HepG2 (cell line): ENCODE results near the gene ZDHHC7. TPM values are rescaled to one million over a fixed set of nuclear protein-coding genes. Genes with fewer than 3 reads are reported as not detected.

Source experiments
- DMAP1 ChIP-seq: IDR thresholded peaks from 2 replicates; pipeline ENCODE4 v1.6.1; 2016
- ETV6 ChIP-seq: sonication (generic); formaldehyde crosslinking; conservative IDR thresholded peaks from 2 replicates; pipeline ENCODE4 v1.4.0; 2020; ENCODE audit warnings: missing genetic modification reagents
- MXD3 ChIP-seq: IDR thresholded peaks from 2 replicates; pipeline ENCODE4 v1.6.1; 2016; ENCODE audit warnings: mild to moderate bottlenecking, missing biosample characterization, missing genetic modification reagents
- MXI1 ChIP-seq: IDR thresholded peaks from 3 replicates; pipeline ENCODE4 v1.6.1; 2012; ENCODE audit warnings: low read depth, low read length, inconsistent platforms, borderline replicate concordance
- MYC ChIP-seq: sonication (generic); formaldehyde crosslinking; IDR thresholded peaks from 2 replicates; pipeline ENCODE4 v1.9.0; 2021; ENCODE audit warnings: missing genetic modification reagents, borderline replicate concordance
- NPAS2 ChIP-seq: sonication (generic); formaldehyde crosslinking; IDR thresholded peaks from 2 replicates; pipeline ENCODE4 v1.8.0; 2022; ENCODE audit warnings: mild to moderate bottlenecking, missing genetic modification reagents, borderline replicate concordance
- ZNF276 ChIP-seq: sonication (generic); formaldehyde crosslinking; IDR thresholded peaks from 2 replicates; pipeline ENCODE4 v1.4.0; 2020; ENCODE audit warnings: mild to moderate bottlenecking, low read depth, missing genetic modification reagents
- ZNF609 ChIP-seq: sonication (generic); formaldehyde crosslinking; IDR thresholded peaks from 2 replicates; pipeline ENCODE4 v1.4.0; 2020; ENCODE audit warnings: mild to moderate bottlenecking, missing genetic modification reagents, borderline replicate concordance
- ZNF660 ChIP-seq: sonication (generic); formaldehyde crosslinking; IDR thresholded peaks from 2 replicates; pipeline ENCODE4 v1.5.1; 2020; ENCODE audit warnings: mild to moderate bottlenecking, low read depth, missing genetic modification reagents, borderline replicate concordance
- polyA plus RNA-seq, 8 experiments: library from polyadenylated mRNA; depleted of rRNA in 3 of 8; stranded (reverse) in 7 of 8; unstranded in 1 of 8; fragments of >200 nt; fragmentation: Illumina TruSeq in 4 of 8; extraction: Trizol in 4 of 8; gene quantifications; 2 replicates each; pipeline versions ENCODE4 v1.2.1 to v1.2.3, GENCODE V29; 2011 to 2016; ENCODE audit warnings: low read depth in 4 of 8, missing spikeins in 1 of 8, mixed read lengths in 1 of 8; ENCODE audit not compliant: insufficient read depth in 1 of 8
- total RNA-seq, 5 experiments: library from RNA; depleted of rRNA; stranded (reverse); fragments of >200 nt; fragmentation: Illumina TruSeq; extraction: Trizol; gene quantifications; 2 replicates each; pipeline ENCODE4 v1.2.3, GENCODE V29; 2016; ENCODE audit warnings: low read depth in 1 of 5
- TF ChIP-seq, protein P1 (sequence below): sonication (generic); formaldehyde crosslinking; IDR thresholded peaks from 2 replicates; pipeline ENCODE4 v1.4.0; 2020; ENCODE audit warnings: missing genetic modification reagents
- TF ChIP-seq, protein P2 (sequence below): sonication (generic); formaldehyde crosslinking; IDR thresholded peaks from 2 replicates; pipeline ENCODE4 v1.4.0; 2020; ENCODE audit warnings: mild to moderate bottlenecking, missing genetic modification reagents
- TF ChIP-seq, protein P3 (sequence below): sonication (generic); formaldehyde crosslinking; IDR thresholded peaks from 2 replicates; pipeline ENCODE4 v1.5.1; 2020; ENCODE audit warnings: mild to moderate bottlenecking, missing genetic modification reagents, borderline replicate concordance

ZDHHC7 gene
- total and polyA plus RNA-seq, 2 of the 13 experiments (the other 11 are each of a cell fraction or from before 2014, with no cell fraction given) = 46.8 to 67.6 TPM

DNA sequence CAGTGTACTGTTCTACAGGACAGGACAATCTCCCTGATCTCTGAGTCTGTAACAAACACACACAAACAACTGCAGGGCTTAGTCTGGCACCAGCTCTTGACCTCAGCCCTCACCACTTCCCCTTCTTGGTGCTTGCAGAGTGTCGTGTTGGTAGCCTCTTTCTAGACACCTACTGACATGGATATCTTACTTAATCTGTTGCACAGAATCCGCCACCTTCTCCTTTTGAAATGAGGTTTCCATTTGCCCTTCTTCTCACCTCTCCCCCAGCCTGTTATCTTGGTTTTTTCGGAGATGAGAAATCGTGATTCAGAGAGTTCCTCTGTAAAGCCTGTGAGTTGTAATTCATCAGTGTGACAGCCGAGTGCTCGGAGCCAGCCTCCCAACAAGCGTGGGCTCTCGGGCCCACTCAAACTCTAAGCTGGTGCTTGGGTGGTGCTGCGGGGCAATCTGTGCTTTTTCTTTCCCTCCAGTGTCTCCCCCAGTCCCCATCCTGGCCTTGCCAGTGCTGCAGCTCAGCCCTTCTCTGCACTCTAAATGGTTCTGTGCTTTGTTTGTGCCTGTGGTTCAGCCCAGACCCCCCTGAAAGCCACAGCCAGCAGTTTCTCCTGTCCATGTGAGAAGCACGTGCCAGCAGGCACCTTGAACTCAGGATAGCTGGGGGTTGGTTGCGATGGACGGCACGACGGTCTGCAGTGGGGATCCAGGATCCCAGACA is 44.3 kb upstream of the ZDHHC7 start (continued):
- TF ChIP-seq, protein P1, sequence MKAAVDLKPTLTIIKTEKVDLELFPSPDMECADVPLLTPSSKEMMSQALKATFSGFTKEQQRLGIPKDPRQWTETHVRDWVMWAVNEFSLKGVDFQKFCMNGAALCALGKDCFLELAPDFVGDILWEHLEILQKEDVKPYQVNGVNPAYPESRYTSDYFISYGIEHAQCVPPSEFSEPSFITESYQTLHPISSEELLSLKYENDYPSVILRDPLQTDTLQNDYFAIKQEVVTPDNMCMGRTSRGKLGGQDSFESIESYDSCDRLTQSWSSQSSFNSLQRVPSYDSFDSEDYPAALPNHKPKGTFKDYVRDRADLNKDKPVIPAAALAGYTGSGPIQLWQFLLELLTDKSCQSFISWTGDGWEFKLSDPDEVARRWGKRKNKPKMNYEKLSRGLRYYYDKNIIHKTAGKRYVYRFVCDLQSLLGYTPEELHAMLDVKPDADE (CRISPR knock-in tag) = peak; percentile 74; the same call in 1 of the 2 replicates
- TF ChIP-seq MXI1 (no peak), ETV6 (no peak), ZNF609 (peak; percentile 57; the same call in 1 of the 2 replicates), DMAP1 (CRISPR knock-in tag) (no peak), ZNF276 (CRISPR knock-in tag) (peak; percentile 94), MXD3 (CRISPR knock-in tag) (peak; percentile 90), NPAS2 (CRISPR knock-in tag) (no peak), MYC (CRISPR knock-in tag) (peak; percentile 61; the same call in 1 of the 2 replicates), ZNF660 (no peak)
- TF ChIP-seq, protein P2, sequence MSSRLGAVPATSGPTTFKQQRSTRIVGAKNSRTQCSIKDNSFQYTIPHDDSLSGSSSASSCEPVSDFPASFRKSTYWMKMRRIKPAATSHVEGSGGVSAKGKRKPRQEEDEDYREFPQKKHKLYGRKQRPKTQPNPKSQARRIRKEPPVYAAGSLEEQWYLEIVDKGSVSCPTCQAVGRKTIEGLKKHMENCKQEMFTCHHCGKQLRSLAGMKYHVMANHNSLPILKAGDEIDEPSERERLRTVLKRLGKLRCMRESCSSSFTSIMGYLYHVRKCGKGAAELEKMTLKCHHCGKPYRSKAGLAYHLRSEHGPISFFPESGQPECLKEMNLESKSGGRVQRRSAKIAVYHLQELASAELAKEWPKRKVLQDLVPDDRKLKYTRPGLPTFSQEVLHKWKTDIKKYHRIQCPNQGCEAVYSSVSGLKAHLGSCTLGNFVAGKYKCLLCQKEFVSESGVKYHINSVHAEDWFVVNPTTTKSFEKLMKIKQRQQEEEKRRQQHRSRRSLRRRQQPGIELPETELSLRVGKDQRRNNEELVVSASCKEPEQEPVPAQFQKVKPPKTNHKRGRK (CRISPR knock-in tag) = no peak
- TF ChIP-seq, protein P3, sequence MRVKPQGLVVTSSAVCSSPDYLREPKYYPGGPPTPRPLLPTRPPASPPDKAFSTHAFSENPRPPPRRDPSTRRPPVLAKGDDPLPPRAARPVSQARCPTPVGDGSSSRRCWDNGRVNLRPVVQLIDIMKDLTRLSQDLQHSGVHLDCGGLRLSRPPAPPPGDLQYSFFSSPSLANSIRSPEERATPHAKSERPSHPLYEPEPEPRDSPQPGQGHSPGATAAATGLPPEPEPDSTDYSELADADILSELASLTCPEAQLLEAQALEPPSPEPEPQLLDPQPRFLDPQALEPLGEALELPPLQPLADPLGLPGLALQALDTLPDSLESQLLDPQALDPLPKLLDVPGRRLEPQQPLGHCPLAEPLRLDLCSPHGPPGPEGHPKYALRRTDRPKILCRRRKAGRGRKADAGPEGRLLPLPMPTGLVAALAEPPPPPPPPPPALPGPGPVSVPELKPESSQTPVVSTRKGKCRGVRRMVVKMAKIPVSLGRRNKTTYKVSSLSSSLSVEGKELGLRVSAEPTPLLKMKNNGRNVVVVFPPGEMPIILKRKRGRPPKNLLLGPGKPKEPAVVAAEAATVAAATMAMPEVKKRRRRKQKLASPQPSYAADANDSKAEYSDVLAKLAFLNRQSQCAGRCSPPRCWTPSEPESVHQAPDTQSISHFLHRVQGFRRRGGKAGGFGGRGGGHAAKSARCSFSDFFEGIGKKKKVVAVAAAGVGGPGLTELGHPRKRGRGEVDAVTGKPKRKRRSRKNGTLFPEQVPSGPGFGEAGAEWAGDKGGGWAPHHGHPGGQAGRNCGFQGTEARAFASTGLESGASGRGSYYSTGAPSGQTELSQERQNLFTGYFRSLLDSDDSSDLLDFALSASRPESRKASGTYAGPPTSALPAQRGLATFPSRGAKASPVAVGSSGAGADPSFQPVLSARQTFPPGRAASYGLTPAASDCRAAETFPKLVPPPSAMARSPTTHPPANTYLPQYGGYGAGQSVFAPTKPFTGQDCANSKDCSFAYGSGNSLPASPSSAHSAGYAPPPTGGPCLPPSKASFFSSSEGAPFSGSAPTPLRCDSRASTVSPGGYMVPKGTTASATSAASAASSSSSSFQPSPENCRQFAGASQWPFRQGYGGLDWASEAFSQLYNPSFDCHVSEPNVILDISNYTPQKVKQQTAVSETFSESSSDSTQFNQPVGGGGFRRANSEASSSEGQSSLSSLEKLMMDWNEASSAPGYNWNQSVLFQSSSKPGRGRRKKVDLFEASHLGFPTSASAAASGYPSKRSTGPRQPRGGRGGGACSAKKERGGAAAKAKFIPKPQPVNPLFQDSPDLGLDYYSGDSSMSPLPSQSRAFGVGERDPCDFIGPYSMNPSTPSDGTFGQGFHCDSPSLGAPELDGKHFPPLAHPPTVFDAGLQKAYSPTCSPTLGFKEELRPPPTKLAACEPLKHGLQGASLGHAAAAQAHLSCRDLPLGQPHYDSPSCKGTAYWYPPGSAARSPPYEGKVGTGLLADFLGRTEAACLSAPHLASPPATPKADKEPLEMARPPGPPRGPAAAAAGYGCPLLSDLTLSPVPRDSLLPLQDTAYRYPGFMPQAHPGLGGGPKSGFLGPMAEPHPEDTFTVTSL (CRISPR knock-in tag) = no peak
